Stimulated activated CD4-positive, alpha-beta T cell treated with anti-CD3 and anti-CD28 coated beads, Interleukin-12 subunit alpha, Interleukin-12 subunit beta, amount 100 ng/mL, for 4 hours (primary cell): Measurements from ENCODE around the gene ADORA2A.
"Not testable (repeated sequence)": the region's sequence is repeated elsewhere in the genome, so short reads cannot be mapped to it uniquely, and the experiment has no call there.

ENCODE experiments used
- DNase-seq: peaks from one replicate; pipeline ENCODE4 v3.0.0-alpha.2; 2020

Gene ADORA2A

DNA sequence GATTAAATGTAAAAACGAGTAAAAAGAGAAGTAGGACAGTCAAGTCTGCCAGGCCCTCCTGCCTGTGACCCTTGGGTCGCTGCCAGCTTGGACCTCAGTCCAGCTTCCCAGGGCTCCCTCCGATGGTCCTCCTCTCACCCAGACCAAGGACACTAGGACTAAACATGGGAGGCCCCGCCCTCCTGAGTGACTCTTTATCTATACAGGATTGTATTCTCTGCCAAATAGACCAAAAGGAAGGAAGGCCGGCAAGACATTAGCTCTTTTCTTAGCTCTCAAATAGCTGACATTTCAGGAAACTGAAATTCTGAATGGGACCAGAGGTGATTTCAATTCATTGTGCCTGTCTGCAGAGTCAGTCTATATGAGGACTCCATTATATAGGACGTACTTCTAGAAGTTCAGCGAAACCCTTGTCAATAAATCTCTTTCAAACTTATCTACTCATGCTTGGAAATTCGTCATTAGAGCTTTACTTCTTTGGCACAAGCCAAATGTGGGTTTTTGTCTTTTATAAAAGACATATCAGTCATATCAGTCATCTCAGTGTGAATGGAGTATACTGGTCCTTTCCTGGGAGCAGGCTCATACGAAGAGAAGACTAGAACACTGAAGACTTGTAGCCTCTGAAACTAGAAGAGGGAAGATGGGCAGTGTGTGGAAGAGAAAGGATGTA is 28.5 kb downstream of the ADORA2A start:
- no peak for DNase-seq

DNA sequence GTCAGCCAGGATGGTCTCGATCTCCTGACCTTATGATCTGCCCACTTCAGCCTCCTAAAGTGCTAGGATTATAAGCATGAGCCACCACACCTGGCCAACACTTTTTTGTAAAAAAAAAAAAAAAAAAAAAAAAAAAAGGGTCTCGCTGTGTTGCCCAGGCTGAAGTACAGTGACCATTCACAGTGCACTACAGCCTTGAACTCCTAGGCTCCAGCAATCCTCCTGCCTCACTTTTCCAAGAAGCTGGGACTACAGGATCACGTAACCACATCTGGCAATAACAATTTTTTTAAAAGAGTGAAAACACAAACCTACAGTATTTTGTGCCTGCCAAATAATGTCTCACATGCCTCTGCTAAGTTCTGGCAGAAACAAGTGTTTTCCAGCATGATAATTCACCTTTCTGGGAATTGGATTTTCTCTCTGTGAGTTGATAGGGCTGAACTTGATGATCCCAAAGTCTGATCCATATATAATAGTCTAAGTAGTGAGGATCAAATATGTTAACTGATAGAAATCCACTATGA is 30.6 kb downstream of the ADORA2A start:
- DNase-seq: no peak

DNA sequence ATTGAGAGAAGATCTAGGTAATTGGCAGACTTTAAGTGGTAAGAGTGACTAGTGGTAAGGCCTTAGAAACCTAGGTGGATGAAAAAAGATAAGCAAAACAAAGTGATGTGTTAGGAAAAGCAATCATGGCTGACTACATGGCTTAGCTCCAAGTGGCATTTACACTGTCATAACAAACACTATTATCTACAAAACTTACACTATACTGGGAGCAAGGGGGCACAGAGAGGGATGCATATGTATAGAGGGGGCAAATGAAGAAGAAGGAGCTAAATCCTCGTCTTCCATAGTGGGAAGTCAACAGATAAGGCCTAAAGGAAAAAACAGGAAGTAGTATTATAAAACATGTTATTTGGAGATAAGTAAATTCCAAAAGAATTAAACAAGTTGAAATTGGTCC is 32.5 kb downstream of the ADORA2A start:
- no peak for DNase-seq

- no peak for DNase-seq
Observed at GRCh38 chr22:24460418-24461089, 33.2 kb downstream of the ADORA2A start.

DNA sequence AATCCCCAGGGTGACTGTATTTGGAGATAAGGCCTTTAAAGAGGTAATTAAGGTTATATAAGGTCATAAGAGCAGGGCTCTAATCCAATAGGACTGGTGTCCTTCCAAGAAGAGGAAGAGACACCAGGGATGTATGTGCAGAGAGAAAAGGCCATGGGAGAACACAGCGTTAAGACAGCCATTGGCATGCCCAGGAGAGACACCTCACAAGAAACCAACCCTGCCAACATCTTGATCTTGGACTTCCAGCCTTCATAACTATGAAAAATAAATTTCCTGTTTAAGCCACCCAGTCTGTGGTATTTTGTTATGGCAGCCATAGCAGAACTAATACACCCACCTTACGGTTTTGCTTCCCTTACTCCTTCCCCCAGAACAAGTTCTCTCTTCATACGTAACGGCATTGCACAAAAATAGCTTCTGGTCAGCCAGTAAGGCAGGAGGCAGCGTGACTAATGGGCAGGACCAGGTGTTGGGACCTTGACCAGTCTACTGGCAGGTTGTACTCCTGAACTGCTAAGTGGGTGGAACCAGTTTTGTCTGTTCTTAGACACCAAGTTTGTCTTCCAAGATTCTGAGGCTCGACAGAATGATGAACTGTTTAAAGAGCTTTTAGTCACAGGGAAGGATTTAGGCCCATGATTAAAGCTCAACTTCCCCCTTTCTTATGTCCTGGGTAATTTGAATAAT is 35.8 kb downstream of the ADORA2A start:
- DNase-seq: no peak

- DNase-seq: no peak
Observed at GRCh38 chr22:24465566-24465965, 38.2 kb downstream of the ADORA2A start.

GRCh38 chr22:24465975-24466374 is 38.6 kb downstream of the ADORA2A start:
- no peak for DNase-seq

- no peak for DNase-seq
Observed at GRCh38 chr22:24466716-24467328, 39.4 kb downstream of the ADORA2A start.

- no peak for DNase-seq
Observed at GRCh38 chr22:24467340-24467739, 39.9 kb downstream of the ADORA2A start.

DNA sequence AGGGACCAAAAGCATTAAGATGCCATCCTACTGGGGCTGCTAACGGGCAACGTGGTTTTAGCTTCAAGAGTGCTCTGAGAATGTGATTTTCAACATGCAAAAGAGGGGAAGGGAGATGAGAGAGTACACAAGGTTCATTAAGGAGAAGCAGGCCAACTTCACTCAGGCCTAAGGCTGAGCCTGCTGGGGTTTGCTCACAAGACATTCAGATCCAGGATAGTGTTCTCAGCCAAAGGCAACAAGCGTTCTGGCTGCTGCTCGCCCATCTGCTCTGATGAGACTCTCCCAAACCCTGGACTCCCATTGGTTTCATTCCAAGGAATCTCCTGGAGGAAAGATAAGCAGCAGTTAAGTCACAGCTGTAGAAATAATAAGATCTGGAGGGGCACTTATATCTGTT is 44.2 kb downstream of the ADORA2A start:
- no peak for DNase-seq

DNA sequence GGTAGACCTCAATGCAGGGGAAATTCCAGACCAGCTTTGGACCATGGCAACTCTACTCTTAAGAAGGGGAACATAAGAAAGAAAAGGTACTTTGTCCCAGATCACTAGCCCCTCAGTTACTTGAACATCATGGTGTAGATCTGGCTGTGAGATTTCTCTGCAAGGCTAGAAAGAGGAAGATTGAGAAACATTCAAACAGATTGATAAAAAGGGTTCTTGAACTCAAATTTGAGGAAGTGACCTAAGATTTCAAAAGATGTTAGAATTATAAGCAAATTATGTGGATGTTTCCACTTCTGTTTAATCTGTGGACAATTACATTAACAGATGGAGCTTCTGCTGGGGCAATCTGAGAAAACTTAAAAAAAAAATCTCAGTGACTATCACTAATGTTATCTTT is 45.9 kb downstream of the ADORA2A start:
- DNase-seq: no peak

- DNase-seq: no peak
Observed at GRCh38 chr22:24474221-24474620, 46.8 kb downstream of the ADORA2A start.

GRCh38 chr22:24474649-24475255 is 47.4 kb downstream of the ADORA2A start:
- no peak for DNase-seq

GRCh38 chr22:24481641-24482040 is 54.2 kb downstream of the ADORA2A start:
- DNase-seq: no peak

DNA sequence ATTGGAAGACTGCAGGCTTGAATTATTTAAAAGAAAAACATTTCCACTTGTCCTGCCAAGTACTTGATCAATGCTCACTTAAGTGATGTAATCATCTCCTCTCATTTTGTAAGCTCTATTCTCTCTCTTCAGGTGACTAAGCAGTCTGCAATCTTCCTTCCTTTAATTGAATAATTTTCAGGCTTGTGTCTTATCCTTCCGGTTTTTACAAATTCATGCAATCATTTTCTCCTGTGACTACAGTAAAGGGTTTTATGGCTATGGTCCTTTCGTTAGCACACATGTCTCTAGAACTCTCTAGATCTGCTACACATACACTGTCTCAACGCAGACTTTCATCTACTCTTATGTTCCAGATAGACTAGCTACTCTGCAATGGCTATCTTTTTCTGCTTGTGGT is 55.2 kb downstream of the ADORA2A start:
- no peak for DNase-seq

GRCh38 chr22:24482998-24483397 is 55.6 kb downstream of the ADORA2A start:
- no peak for DNase-seq

DNA sequence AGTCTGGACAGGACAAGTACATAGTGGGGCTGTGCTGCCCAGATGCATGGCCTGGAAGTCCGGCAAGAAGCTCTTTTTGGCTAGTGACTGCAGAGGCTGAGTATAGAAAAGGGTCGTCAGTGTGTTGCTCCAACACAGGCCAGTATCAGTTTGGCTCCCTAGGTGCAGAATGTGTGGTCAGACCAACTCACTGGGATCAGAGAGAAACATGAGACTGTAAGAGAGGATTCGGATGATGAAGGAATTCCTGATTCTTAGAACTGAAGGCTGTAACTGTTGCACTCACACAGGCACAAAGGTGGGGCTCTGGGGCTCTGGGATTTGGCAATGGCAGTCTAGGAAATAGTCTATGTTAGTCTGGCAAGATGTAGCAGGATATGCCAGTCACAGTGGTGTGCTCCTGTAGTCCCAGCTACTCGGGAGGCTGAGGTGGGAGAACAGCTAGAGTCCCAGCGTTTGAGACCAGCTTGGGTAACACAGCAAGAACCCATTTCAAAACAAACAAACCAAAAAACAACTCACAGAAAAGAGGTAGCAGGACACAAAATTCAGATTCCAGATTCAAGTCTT is 56.7 kb downstream of the ADORA2A start:
- no peak for DNase-seq

DNA sequence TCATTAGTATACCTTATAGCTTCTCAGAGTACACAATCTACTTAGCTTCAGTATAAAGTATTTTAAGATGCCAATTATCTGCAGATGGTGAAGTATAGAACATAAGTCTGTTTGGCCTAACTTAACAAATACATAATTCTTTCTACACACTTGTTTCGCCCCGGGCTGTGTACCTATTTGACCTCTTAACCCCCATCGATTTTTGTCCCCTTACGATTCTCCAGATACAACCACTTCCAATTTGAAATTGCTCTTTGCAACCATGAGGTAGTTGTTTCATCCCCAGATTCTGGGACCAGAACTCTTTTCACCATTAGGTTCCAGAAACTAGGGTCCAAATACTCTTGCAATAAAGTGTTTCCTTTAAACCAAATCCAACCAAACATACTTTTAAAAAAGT is 57.8 kb downstream of the ADORA2A start:
- no peak for DNase-seq

DNA sequence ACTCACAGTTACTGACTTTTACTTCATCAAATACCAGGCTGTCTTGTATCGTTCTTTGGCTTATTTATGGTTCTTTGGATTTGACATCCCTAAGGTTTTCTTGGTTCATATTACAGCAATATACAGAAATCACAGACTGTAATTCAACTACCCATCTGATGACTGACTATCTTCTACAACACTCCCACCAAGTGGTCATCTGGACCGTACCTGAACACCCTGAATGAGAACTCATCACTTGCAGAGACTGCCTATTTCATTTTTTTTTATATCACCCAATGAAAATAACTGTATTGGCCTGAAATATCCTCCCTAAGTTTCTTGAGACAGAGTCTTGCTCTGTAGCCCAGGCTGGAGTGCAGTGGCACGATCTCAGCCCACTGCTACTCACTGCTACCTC is 58.2 kb downstream of the ADORA2A start:
- DNase-seq: no peak

- DNase-seq: no peak
Observed at GRCh38 chr22:24486501-24486921, 59.1 kb downstream of the ADORA2A start.

DNA sequence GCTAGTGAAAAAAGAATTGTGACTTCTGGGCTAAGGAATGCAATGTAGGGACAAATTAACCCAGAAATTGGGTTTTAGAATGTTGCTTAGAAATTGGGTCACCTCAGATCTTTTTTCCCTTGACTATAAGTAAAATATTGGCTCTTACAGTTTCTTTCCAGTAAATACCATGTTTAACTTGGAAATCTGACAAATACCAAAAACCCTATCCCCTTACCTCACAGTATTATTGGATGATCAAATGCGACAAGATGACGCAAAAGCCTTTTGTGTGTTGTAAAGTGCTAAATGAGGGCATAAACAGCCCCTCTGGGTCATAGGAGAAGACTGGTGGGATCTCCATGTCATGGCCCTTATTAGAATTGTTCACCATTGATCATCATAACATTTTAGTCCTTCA is 61.6 kb downstream of the ADORA2A start:
- no peak for DNase-seq

DNA sequence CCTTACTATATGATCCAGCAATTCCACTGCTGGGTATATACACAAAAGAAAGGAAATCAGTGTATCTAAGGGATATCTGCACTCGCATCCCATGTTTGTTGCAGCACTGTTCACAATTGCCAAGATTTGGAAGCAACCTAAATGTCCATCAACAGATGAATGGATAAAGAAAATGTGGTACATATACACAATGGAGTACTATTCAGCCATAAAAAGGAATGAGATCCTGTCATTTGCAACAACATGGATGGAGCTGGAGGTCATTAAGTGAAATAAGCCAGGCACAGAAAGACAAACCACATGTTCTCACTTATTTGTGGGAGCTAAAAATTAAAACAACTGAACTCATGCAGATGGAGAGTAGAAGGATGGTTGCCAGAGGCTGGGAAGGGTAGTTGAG is 62.0 kb downstream of the ADORA2A start:
- DNase-seq: not testable (repeated sequence)
